Heart right ventricle (tissue), 16 donors: ENCODE measurements around the gene EIF4E3. TPM values are rescaled to one million over a fixed set of nuclear protein-coding genes. Genes with fewer than 3 reads are reported as not detected.

Source experiments
- ATAC-seq, 8 donors: fragments of 200-7000 bp; cut with Tn5 transposase; one replicate each; pipeline ENCODE4 v1.9.1; 2020; ENCODE audit warnings: mild to moderate bottlenecking in 8 of 8, moderate library complexity in 8 of 8, moderate number of reproducible peaks in 1 of 8
- DNase-seq, 2 donors: peaks; one replicate each; pipeline ENCODE4 v3.0.0-alpha.2; 2020
- H3K27ac ChIP-seq, 10 donors: fragments of 200-600 bp; sonication (generic) in 2 of 10; one replicate each; pipeline versions ENCODE4 v1.5.0 to v1.8.0; 2020 to 2022; ENCODE audit warnings: mild to moderate bottlenecking in 3 of 10
- H3K27me3 ChIP-seq, 7 donors: fragments of 200-600 bp; one replicate each; pipeline ENCODE4 v1.8.0; 2021 to 2022; ENCODE audit warnings: mild to moderate bottlenecking in 2 of 7
- H3K36me3 ChIP-seq, 9 donors: fragments of 200-600 bp; sonication (generic) in 1 of 9; one replicate each; pipeline versions ENCODE4 v1.5.0 to v1.8.0; 2020 to 2022; ENCODE audit warnings: mild to moderate bottlenecking in 2 of 9
- H3K4me1 ChIP-seq, 9 donors: fragments of 200-600 bp; sonication (generic) in 1 of 9; one replicate each; pipeline versions ENCODE4 v1.5.0 to v1.8.0; 2020 to 2022; ENCODE audit warnings: mild to moderate bottlenecking in 4 of 9
- H3K4me3 ChIP-seq, 10 donors: fragments of 200-600 bp; sonication (generic) in 2 of 10; one replicate each; pipeline versions ENCODE4 v1.5.0 to v1.8.0; 2020 to 2022; ENCODE audit warnings: mild to moderate bottlenecking in 7 of 10, moderate library complexity in 2 of 10
- H3K9me3 ChIP-seq, 11 donors: fragments of 200-600 bp in 10 of 11; sonication (generic) in 2 of 11; one replicate each; pipeline versions ENCODE4 v1.5.0 to v1.8.0; 2013 to 2022; ENCODE audit warnings: mild to moderate bottlenecking in 2 of 11, control low read depth in 1 of 11, moderate library complexity in 1 of 11
- WGBS, 2 donors: extraction: QIAGEN DNeasy Blood & Tissue Kit; methylation state at CpG; one replicate each; pipeline ENCODE4 v1.1.7; 2013; ENCODE audit warnings: inconsistent platforms in 1 of 2; 5-methylcytosine and 5-hydroxymethylcytosine counted together
- intact Hi-C, 10 donors: fragments of 100-400 bp; cut with DNase I; formaldehyde crosslinking; loops; one replicate each; pipeline versions ENCODE4 v1.11.1 to v1.14.2; 2022
- polyA plus RNA-seq, 2 donors: library from polyadenylated mRNA; stranded (reverse); fragments of 200-250 nt; gene quantifications; one replicate each; pipeline ENCODE4 v1.2.3, GENCODE V29; 2013
- total RNA-seq, 10 donors: library from RNA; stranded (reverse); fragmentation: NEBNext Ultra II Directional in 3 of 10; extraction: Animal tissue kit (Norgen Biotek cat#: 25700) in 3 of 10; gene quantifications; one replicate each; pipeline versions ENCODE4 v1.2.1 to v1.2.4, GENCODE V29; 2021 to 2023
- TF ChIP-seq, protein P1 (sequence below), 9 donors: fragments of 200-600 bp; sonication (generic) in 2 of 9; IDR thresholded peaks; one replicate each; pipeline versions ENCODE4 v1.5.0 to v1.8.0; 2021 to 2022; ENCODE audit warnings: antibody characterized with exemption in 9 of 9, mild to moderate bottlenecking in 5 of 9, moderate library complexity in 1 of 9
- donor health status: Arrhythmogenic right ventricular cardiomyopathy.
- donor health status: ischemic (EF 13 %, LVEDD 7.1; RV severe dilation, severe dysfunction).
- donor health status: healthy with polysubstance abuse.
- donor health status: DM: no; HTN: yes; CAD: no.
- donor health status: DM: no; HTN: no; CAD: no.
- donor health status: ischemic (EF 25% LVEDD 6.9; RV normal size, moderate dysfunction).
- donor health status: ischemic (EF 25% LVEDD 5.7; RV mildly dilated, moderate dysfunction).
- donor health status: healthy.
- donor health status: DM: yes; HTN: yes; CAD: no.
- donor health status: Ischemic cardiomyopathy.
- donor health status: ischemic (EF 35%, LVEDD 5.7; RV mildly dilated, moderate dysfunction).
- donor health status: nonischemic (EF 11% LVEDD 7.7; RV severe dilation, severe dysfunction).
- donor health status: DM: yes; HTN: yes; CAD: no.
- donor health status: PGD.
- donor health status: ischemic (EF 29% LVEDD 5.4; RV normal size, mild dysfunction).
- donor health status: nonischemic (EF 23%, LVEDD 6.1; RV moderate dilation, normal function).

The EIF4E3 gene
- total and polyA plus RNA-seq, 12 donors: 12.9 to 58.1 (median 52.5) TPM

DNA sequence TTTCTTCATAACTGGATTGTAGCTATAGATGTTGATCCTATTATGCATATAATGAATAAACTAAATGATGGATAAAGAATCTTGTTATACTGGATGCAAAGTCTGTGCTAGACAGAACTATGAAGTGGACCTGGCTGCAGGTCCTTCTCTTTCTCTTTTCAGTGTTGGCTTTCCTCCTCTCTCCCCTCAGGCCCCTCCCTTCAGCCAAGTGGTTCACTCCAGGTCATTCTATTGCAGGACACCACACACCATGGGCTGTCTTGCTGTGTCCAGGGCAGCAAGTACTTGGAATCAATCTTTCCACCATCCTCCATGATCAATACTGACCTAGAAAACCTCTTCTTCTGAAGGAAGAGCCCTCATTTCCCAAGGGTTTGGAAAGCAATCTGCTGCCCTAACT lies 20.3 kb downstream of the EIF4E3 start:
- intact Hi-C loops: no loop called here
- Histone ChIP-seq H3K27me3 (no peaks in the 10 kb centered on the region), H3K36me3 (peaks cover 0 to 43% (median 0%) of the 10 kb centered on the region in 9 donors), H3K4me1 (peaks cover 0 to 49% (median 13%) of the 10 kb centered on the region in 9 donors), H3K4me3 (no peak overlapping the region), H3K27ac (no peak overlapping the region), H3K9me3 (no peaks in the 10 kb centered on the region)
- peak in 7 of 8 donors; percentile 49 to 80 (median 70) for ATAC-seq
- TF ChIP-seq, protein P1, sequence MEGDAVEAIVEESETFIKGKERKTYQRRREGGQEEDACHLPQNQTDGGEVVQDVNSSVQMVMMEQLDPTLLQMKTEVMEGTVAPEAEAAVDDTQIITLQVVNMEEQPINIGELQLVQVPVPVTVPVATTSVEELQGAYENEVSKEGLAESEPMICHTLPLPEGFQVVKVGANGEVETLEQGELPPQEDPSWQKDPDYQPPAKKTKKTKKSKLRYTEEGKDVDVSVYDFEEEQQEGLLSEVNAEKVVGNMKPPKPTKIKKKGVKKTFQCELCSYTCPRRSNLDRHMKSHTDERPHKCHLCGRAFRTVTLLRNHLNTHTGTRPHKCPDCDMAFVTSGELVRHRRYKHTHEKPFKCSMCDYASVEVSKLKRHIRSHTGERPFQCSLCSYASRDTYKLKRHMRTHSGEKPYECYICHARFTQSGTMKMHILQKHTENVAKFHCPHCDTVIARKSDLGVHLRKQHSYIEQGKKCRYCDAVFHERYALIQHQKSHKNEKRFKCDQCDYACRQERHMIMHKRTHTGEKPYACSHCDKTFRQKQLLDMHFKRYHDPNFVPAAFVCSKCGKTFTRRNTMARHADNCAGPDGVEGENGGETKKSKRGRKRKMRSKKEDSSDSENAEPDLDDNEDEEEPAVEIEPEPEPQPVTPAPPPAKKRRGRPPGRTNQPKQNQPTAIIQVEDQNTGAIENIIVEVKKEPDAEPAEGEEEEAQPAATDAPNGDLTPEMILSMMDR (IDR thresholded peaks at IDR 0.05): no peak
- no peak for DNase-seq

DNA sequence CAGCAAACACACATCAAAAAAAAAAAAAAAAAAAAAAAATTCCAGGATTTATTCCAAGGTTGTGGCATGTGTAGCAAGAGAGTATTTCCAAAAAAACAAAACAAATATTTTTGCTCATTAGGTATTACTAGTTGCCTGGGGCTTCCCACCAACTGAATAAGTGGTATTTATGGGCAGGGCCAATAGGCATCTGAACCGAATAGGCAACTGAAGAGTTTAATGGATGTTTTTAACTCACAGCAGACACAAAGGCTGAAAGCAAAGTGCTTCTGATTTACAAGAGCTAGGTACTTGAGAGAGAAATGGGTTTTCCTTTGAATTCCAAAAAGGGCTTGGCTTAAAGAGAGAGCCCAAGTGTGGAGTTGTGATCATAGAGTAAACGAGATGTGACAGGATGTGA lies 21.4 kb downstream of the EIF4E3 start:
- ATAC-seq: no peak
- Histone ChIP-seq H3K27ac (peak overlapping the region in 1 of 10 donors; percentile 29), H3K27me3 (no peaks in the 10 kb centered on the region), H3K4me3 (no peak overlapping the region), H3K36me3 (peaks cover 0 to 45% (median 0%) of the 10 kb centered on the region in 9 donors), H3K4me1 (peaks cover 0 to 38% (median 12%) of the 10 kb centered on the region in 9 donors), H3K9me3 (no peaks in the 10 kb centered on the region)
- DNase-seq: no peak
- intact Hi-C loops: no loop called here
- TF ChIP-seq, protein P1 (IDR thresholded peaks at IDR 0.05): no peak
- 74 to 79% methylated on average over 2 of the region's 2 CpGs for WGBS, 2 donors

DNA sequence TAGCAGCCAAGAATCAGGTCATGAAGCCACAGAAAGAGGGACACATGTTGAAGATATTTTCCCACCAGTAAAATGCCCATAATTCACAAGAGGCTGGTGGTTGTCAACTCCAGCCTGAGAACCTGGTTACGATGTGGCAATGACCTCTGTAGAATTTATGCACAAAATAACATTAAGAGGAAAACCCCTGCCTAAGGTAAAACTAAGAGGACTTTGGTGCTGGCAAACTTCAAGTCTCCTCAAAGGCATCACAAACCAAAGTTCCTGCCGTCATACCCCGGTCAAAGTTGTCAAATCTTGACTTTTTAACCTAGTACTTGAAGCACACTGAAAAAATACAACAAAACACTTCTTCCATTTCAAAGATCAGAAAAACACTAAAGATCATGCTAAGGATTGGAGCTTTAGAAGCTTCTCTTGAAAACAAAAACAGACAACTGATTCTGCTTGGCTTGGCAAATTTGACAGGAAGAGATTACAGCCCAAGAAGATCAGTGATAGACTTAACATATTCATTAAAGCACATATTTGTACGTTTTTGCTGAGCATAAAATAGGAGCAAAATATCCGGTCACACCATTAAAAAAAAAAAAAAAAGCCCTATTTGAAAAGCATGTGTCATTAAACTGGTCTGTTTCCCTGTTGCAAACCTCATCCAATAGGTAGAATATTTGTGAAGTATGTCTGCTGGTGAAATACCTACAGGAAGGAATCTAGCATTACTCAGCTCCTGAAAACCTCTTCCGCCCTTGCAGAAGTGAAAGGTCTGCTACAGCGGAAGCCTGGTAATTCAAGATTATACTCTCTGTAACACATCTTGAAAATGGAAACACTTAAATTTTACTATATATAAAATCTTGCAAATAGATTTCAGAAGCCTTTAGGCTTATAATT lies 22.8 kb downstream of the EIF4E3 start:
- DNase-seq: no peak
- Histone ChIP-seq H3K4me1 (peaks cover 0 to 32% (median 8%) of the 10 kb centered on the region in 9 donors), H3K27me3 (no peaks in the 10 kb centered on the region), H3K9me3 (no peaks in the 10 kb centered on the region), H3K27ac (peak overlapping the region in 1 of 10 donors; percentile 57), H3K36me3 (peaks cover 0 to 39% (median 0%) of the 10 kb centered on the region in 9 donors), H3K4me3 (no peak overlapping the region)
- no peak for ATAC-seq
- TF ChIP-seq, protein P1 (IDR thresholded peaks at IDR 0.05): no peak
- 73 to 75% methylated on average over 7 of the region's 7 CpGs for WGBS, 2 donors
- intact Hi-C loops: no loop called here

DNA sequence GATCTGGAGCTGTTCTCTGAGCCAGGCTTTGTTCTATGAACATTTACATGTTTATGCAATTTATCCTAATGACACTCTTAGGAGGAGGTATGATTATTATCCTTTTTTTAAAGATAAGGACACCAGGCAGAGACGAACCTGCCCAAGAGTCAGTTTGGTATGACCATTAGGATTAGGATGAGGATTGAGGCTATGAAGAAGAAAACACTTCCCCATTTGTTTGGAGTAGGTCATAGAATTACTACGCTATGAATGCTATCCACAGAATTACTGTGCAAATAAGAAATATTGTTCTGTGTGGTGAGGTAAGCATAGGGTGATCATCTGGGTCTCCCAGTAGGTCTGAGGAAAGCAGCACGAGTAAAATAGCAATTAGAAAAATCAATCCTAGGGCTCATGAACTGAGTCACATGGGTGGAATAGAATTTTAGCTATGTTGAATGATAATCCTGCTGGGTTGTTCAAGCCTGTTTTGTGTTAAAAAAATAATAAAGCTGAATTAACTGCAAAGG lies 23.9 kb downstream of the EIF4E3 start:
- no peak for ATAC-seq
- intact Hi-C loops: no loop called here

More for the DNA sequence above, 23.9 kb downstream of the EIF4E3 start:
- Histone ChIP-seq H3K36me3 (peaks cover 0 to 31% (median 0%) of the 10 kb centered on the region in 9 donors), H3K27me3 (no peaks in the 10 kb centered on the region), H3K27ac (no peak overlapping the region), H3K4me1 (peaks cover 0 to 32% (median 8%) of the 10 kb centered on the region in 9 donors), H3K4me3 (no peak overlapping the region), H3K9me3 (no peaks in the 10 kb centered on the region)
- no peak for DNase-seq
- TF ChIP-seq, protein P1 (IDR thresholded peaks at IDR 0.05): no peak
- 83 to 87% methylated on average over 3 of the region's 3 CpGs for WGBS, 2 donors
